Stimulated activated CD4-positive, alpha-beta T cell treated with anti-CD3 and anti-CD28 coated beads, Interleukin-1b, Interleukin-23, amount 100 ng/mL, for 48 hours (primary cell): ENCODE results near the gene UBA1.
"Not testable (repeated sequence)": the region's sequence is repeated elsewhere in the genome, so short reads cannot be mapped to it uniquely, and the experiment has no call there.

Source experiments
- DNase-seq: peaks from one replicate; pipeline ENCODE4 v3.0.0-alpha.2; 2020

Gene UBA1

DNA sequence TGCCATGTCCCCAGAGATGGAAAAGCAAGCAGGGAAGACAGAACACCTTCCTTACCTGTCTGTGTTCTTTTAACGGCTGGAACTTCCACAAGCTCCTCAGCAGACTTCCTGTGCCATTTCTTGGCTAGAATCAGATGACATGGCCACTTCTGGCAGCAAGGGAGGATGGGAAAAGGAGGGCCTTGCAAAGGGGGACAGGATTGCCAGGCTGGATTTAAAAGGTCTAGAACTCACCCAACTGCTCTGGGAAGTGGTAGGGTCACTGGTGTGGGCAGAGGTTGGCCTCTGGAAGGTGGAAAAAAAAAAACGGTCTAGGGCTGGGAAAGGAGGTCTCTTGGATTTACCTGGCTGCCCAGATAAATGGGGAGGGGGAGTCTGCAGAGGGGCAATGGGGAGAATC, 37.5 kb downstream of the UBA1 start:
- no peak for DNase-seq

DNA sequence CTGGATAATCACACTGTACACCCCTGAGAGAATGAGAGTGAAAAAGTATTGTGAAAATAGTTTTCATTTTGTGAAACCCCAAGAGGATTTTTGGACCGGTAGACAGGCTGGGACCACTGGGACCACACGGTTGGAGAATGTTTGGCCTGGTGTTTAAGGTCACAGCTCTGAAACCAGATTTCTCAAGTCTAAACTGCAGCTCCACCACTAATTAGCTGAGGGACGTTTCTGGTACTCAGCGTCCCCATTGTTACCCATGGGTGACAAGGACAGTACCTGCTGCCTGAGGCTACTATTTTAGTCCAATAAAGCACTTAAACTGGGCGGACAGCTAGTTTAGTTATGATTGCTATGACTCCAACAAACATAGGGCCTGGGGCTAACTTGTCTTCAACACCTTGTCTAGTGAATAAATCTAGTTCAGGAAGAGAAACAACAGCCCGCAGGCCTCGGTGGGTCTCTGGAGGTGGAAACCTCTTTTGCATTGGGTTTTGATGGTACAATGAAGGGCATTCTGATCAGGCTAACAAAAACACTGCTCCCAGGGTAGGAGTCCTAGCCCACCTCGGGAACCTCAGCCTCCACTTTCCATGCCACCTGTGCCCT, 38.7 kb downstream of the UBA1 start:
- DNase-seq: no peak

DNA sequence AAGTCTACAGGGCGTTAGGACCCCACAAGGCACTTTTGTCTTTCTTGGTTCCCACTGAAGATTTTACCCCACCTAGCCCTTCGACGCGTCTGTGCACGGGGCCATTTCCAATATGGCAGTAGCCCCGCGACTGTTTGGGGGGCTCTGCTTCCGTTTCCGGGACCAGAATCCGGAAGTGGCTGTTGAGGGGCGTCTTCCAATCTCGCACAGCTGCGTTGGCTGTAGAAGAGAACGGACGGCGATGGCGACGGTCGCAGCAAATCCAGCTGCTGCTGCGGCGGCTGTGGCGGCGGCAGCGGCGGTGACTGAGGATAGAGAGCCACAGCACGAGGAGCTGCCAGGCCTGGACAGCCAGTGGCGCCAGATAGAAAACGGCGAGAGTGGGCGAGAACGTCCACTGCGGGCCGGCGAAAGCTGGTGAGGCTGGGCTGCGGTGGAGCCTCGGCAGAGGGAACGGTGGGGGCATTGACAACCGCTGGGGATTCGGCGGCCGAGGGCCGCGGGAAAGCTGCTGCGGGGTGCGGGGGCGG, 39.2 kb downstream of the UBA1 start, which contains the start of gene USP11:
Gene USP11, plus strand, starts transcription at position 207 of the 530 bp plus-strand sequence. Its CDS starts 35 bp downstream, at position 242.
- DNase-seq: peak; percentile 19

DNA sequence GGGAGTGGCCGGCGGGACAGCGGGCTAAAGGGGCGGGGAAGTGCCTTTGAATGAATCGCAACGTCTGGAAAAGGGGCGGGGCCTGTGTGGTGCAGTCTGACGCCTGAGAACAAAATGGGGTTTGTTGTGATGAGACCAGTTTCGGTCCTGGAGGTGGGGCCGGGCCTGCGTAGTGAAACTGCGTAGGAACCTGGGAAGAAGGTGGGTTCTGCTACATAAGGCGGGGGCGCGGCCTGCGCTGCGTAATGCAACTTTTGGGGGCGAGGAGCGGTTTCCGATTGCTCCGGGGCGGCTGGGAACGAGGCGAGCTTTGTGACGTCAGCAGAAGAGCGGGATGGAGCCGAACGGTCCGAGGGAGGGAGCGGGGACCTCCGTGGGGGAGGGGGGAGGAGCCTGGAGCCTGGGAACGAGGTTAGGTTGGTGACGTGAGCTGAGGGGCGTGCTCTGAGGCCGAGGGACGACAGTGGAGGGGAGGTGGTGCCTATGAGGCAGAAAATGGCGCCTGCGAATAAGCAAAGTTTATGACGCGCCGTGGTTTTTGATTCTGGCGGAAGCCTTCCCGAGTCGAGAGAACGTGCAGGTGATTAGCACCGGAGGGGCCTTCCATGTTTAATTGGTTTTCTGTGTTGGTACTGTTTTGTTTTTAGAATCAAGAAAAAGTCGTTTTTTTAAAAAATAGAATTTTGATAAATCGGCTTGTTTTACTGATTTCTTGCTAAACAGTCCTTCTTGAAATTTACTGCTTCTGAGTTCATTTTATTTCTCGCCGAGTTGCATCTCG, 39.9 kb downstream of the UBA1 start:
- peak; percentile 95 for DNase-seq

- no peak for DNase-seq
Observed at GRCh38 chrX:47234583-47234982, 41.0 kb downstream of the UBA1 start.

DNA sequence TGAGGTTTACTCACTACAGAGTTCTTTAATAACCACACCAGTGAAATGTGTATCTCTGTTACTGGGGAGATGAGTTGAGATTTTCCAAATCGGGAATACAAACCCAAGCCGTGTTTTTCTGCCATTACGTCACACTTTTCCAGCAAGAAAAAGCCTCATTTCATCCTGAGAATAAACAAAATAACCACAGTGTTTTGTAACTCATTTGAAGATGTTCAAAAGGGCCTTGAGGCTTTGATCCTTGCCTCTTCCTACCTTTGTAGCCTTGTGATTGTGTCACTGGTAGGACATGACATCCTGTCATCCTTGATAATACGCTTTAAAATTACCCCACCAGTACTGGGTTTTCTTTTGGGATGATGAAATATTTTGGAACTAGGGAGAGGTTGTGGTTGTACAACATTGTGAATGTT, 42.1 kb downstream of the UBA1 start:
- no peak for DNase-seq

DNA sequence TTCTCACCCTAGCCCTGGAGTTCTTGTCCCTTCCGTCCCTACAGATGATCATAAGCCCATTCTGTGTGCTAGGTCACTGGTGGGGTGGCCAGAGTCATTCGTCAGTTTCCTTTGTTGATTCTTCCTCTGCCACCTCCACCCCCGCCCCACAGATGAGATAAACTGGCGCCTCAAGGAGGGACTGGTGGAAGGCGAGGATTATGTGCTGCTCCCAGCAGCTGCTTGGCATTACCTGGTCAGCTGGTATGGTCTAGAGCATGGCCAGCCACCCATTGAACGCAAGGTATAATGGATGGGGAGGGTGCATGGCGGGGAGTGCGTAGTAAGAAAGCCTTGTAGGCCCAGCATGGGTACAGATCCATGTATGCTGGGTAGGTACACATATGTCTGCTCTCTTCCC, 45.6 kb downstream of the UBA1 start:
- no peak for DNase-seq

- DNase-seq: no peak
Observed at GRCh38 chrX:47239898-47240545, 46.4 kb downstream of the UBA1 start.

GRCh38 chrX:47240619-47241018, 47.0 kb downstream of the UBA1 start:
- no peak for DNase-seq

- no peak for DNase-seq
Observed at GRCh38 chrX:47241201-47242011, 47.8 kb downstream of the UBA1 start.

DNA sequence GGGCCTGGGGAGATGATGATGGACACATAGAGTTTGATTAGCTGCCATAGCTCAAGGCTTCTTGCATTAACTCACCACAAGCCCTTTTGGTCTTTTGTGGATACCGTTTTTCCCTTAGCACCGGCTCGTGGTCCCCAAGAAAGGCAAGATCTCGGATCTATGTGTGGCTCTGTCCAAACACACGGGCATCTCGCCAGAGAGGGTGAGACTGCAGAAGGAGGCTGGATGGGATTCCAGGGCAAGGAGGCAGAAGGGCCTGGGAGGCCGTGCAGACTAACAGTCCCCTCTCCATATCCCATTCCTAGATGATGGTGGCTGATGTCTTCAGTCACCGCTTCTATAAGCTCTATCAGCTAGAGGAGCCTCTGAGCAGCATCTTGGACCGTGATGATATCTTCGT, 48.7 kb downstream of the UBA1 start:
- no peak for DNase-seq

DNA sequence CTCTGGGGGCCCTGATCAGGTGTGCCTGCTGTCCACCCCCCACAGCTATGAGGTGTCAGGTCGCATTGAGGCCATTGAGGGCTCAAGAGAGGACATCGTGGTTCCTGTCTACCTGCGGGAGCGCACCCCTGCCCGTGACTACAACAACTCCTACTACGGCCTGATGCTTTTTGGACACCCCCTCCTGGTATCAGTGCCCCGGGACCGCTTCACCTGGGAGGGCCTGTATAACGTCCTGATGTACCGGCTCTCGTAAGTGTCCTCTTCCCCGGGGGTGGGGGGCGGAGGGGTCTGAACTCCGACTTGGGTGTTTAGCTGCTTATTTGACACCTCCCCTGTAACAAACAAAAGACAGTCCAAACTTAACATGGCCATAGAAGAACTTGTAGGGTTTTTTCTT, 49.7 kb downstream of the UBA1 start:
- DNase-seq: no peak

DNA sequence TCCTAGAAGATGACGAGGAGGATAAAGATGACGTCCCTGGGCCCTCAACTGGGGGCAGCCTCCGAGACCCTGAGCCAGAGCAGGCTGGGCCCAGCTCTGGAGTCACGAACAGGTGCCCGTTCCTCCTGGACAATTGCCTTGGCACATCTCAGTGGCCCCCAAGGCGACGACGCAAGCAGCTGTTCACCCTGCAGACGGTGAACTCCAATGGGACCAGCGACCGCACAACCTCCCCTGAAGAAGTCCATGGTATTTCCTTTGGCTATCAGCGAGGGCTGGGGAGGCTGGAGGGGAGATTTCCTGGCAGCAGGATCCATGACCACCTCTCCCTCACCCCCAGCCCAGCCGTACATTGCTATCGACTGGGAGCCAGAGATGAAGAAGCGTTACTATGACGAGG, 51.0 kb downstream of the UBA1 start:
- no peak for DNase-seq

DNA sequence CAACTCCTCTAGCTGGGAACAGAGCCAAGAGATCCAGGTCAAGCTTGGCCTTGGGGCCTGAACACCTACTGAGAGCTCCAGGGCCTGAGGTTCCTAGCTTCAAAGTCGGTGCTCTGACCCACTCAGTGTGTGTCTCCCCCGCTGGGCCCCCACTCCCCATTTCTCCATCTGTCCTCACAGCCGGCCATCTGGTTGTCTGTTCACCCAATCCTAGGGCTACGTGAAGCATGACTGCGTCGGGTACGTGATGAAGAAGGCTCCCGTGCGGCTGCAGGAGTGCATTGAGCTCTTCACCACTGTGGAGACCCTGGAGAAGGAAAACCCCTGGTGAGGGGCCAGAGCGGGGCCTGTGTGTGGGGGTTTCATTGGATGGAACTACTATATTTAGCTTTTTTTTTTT, 51.5 kb downstream of the UBA1 start:
- no peak for DNase-seq

GRCh38 chrX:47247206-47247998, 53.8 kb downstream of the UBA1 start:
- DNase-seq: peak; percentile 6

GRCh38 chrX:47247999-47248320, 54.3 kb downstream of the UBA1 start:
- no peak for DNase-seq

GRCh38 chrX:47248576-47248975, 54.9 kb downstream of the UBA1 start:
- DNase-seq: no peak

DNA sequence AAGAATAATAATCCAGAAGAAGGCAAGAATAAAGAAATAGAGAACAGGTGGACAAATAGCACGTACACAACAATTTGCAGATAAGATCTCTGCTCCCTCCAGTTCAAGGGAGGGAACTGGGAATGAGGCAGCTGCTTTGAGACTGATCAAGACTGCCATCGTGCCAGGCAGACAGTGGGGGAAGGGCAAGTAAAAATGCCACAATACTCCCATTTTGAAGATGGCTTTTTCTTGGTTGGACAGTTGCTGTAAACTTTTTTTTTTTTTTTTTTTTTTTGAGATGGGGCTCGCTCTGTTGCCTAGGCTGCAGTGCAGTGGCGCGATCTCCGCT, 56.4 kb downstream of the UBA1 start:
- no peak for DNase-seq

DNA sequence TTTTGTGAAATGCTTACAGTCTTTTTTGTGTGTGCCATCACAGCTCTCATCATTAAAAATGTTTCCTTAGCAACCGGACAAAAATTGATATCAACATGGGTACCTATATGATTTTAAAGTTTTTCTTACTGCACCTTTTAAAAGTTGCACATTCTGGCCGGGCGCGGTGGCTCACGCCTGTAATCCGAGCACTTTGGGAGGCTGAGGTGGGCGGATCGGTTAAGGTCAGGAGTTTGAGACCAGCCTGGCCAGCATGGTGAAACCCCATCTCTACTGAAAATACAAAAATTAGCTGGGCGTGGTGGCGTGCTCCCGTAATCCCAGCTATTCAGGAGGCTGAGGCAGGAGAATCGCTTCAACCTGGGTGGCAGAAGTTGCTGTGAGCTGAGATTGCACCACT, 64.0 kb downstream of the UBA1 start:
- DNase-seq: not testable (repeated sequence)
